HG03025 (cell line): ENCODE results near the gene UNC5B.

Experiments used
- ATAC-seq: cut with Tn5 transposase; IDR thresholded peaks from one replicate; pipeline ENCODE4 v1.9.1; 2021; ENCODE audit warnings: mild to moderate bottlenecking, moderate library complexity; ENCODE audit not compliant: unreplicated experiment, low FRiP score

UNC5B gene

GRCh38 chr10:71221586-71222202 is 9.3 kb downstream of the UNC5B start:
- ATAC-seq: no peak

- no peak for ATAC-seq
Observed at GRCh38 chr10:71222601-71223346, 10.4 kb downstream of the UNC5B start.

- ATAC-seq: no peak
Observed at GRCh38 chr10:71223347-71224058, 11.1 kb downstream of the UNC5B start.

GRCh38 chr10:71225291-71226058 is 13.1 kb downstream of the UNC5B start:
- ATAC-seq: no peak

GRCh38 chr10:71228875-71229675 is 16.7 kb downstream of the UNC5B start:
- ATAC-seq: no peak

GRCh38 chr10:71229726-71230655 is 17.6 kb downstream of the UNC5B start:
- ATAC-seq: no peak

- no peak for ATAC-seq
Observed at GRCh38 chr10:71230656-71231025, 18.3 kb downstream of the UNC5B start.

GRCh38 chr10:71231206-71231605 is 18.8 kb downstream of the UNC5B start:
- ATAC-seq: no peak

GRCh38 chr10:71232089-71232998 is 20.0 kb downstream of the UNC5B start:
- ATAC-seq: no peak

GRCh38 chr10:71233482-71233892 is 21.1 kb downstream of the UNC5B start:
- no peak for ATAC-seq

- ATAC-seq: no peak
Observed at GRCh38 chr10:71234004-71234894, 21.9 kb downstream of the UNC5B start.

GRCh38 chr10:71234970-71235685 is 22.8 kb downstream of the UNC5B start:
- ATAC-seq: no peak

- no peak for ATAC-seq
Observed at GRCh38 chr10:71235808-71236207, 23.4 kb downstream of the UNC5B start.

GRCh38 chr10:71236286-71236685 is 23.9 kb downstream of the UNC5B start:
- no peak for ATAC-seq

- no peak for ATAC-seq
Observed at GRCh38 chr10:71236822-71237682, 24.7 kb downstream of the UNC5B start.
